Rectal smooth muscle tissue (tissue), 1 donor: ENCODE data around the gene VPS25.

ENCODE experiments used
- H3K27ac ChIP-seq: one replicate; pipeline ENCODE4 v1.7.0; 2013; ENCODE audit warnings: low read depth, low read length, inconsistent platforms
- H3K27me3 ChIP-seq: one replicate; pipeline ENCODE4 v1.7.0; 2013; ENCODE audit warnings: low read length; ENCODE audit not compliant: control insufficient read depth, insufficient read depth
- H3K36me3 ChIP-seq: one replicate; pipeline ENCODE4 v1.7.0; 2013; ENCODE audit warnings: low read length; ENCODE audit not compliant: control insufficient read depth, insufficient read depth
- H3K4me1 ChIP-seq: one replicate; pipeline ENCODE4 v1.7.0; 2013; ENCODE audit warnings: low read length; ENCODE audit not compliant: control insufficient read depth, insufficient read depth
- H3K4me3 ChIP-seq: one replicate; pipeline ENCODE4 v1.7.0; 2013; ENCODE audit warnings: low read length
- H3K9ac ChIP-seq: one replicate; pipeline ENCODE4 v1.7.0; 2013; ENCODE audit warnings: low read length

VPS25 gene

DNA sequence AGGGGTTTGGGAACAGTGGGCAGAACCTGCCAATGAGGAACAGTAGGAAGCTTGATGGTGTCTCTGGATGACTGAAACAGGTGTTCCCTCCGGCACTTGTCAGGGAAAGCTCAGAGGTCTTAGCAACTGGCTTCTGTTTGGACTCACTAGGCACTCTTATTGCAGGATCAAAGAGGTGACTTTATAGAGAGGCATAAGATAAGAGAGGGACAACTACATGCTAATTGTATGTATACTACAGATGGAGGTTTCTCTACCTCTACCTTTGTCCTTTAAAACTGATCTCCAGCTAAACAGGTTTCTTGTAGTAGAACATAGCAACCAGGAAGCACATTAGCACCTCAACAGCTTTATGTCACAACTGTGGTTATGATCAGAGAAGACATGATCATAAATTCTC, 33.0 kb downstream of the VPS25 start:
- Histone ChIP-seq H3K9ac (no peak overlapping the region), H3K27me3 (no peaks in the 10 kb centered on the region), H3K4me3 (no peak overlapping the region), H3K27ac (no peak overlapping the region), H3K36me3 (peaks cover 7% of the 10 kb centered on the region), H3K4me1 (peaks cover 7% of the 10 kb centered on the region)

DNA sequence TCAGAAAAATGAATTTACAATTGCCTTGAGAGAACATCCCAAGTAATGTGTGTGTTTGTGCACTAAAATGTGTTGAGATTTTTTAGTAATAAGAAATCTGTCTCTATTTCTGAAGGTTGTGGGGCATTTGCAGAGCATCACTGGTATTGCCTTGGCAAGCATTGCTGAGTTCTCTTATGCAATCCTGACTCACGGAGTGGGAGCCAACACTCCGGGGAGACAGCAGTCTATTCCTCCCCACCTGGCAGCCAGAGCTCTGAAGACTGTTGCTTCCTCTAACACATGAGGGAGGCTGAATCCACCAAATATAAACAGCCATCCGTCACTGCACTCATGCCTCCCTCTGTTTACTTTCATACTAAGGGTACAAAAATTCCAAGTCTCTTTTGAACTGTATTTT, 36.0 kb downstream of the VPS25 start:
- Histone ChIP-seq H3K4me3 (no peak overlapping the region), H3K9ac (no peak overlapping the region), H3K27me3 (no peaks in the 10 kb centered on the region), H3K27ac (peak overlapping the region; percentile 33), H3K4me1 (peaks cover 7% of the 10 kb centered on the region), H3K36me3 (peaks cover 15% of the 10 kb centered on the region)

DNA sequence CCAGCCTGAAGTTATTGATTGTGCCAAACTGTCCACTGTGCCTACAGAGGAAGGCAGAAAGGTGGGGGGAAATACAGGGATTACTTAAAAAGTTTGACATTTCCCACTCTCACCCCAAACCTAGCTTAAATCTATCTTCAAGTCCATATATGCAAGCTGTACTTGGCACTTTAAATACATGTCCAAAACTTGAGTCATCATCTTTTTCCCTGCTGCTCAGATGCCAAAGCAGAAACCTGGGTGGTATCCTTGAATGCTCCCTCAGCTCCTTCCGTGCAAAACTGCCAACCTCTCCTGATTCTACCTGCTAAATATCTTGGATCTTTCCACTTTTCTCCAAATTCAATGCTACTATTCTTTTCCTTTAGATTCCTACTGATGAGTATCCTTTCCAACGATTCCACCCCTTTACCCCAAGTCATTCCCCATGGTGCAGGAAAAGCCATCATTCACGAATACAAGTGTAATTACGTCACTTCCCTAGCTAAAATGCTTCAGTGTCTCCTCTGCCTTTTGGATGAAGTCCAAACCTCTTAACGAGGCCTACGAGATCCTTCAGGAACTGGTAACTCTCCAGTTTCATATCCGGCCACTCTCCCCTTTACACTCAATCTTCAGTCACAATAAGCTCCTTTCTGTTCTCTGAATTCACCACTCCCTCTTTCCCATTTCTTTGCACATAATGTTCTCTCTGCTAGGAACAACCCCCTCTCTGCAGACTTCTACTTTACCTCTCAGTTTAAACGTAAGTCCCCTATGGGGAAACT, 41.6 kb downstream of the VPS25 start:
- peaks cover 46% of the 10 kb centered on the region for H3K36me3 ChIP-seq
- H3K27me3 ChIP-seq: no peaks in the 10 kb centered on the region
- H3K27ac ChIP-seq: no peak overlapping the region
- H3K4me3 ChIP-seq: no peak overlapping the region
- H3K4me1 ChIP-seq: peaks cover 2% of the 10 kb centered on the region
- H3K9ac ChIP-seq: no peak overlapping the region

DNA sequence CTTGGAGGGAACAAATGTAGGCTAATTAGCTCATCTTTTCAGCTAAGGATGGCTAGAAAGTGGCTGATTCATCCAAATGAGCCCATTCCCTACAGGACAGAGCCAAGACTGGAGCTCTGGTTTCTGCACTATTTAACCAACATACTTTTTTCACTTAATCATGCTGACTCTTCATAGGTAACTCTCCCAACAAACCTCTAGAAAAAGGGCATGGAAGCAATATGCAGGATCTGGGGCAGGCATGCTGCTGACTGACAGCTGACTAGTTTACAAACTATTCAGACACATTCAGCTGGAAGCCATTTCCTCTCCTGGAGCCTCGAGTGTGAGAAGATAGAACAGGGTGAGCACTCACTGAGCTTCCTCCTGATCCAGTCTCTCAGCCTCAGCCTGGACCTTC, 44.6 kb downstream of the VPS25 start:
- no peaks in the 10 kb centered on the region for H3K27me3 ChIP-seq
- no peak overlapping the region for H3K9ac ChIP-seq
- peaks cover 44% of the 10 kb centered on the region for H3K36me3 ChIP-seq
- H3K27ac ChIP-seq: no peak overlapping the region
- H3K4me1 ChIP-seq: peaks cover 2% of the 10 kb centered on the region
- H3K4me3 ChIP-seq: no peak overlapping the region

DNA sequence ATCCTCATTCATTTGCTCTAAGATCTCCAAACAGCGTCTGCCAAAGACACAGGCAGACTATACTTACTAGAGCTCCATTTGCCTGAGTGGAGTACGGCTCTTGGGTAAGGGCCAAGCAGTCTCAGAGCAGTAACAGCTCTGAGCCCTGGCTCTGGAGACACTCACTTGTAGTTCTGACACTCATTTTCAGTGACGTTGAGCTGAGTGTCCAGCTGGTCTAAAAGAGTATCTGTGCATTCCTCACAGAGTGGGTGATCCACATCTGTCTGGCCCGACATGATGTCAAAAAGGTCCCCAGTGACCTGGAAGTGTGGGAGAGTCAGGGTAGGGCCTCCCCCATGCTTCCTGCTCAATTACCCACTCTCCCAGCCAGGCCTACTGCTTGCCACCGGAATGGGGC, 45.1 kb downstream of the VPS25 start:
- Histone ChIP-seq H3K36me3 (peaks cover 44% of the 10 kb centered on the region), H3K27ac (no peak overlapping the region), H3K27me3 (no peaks in the 10 kb centered on the region), H3K4me1 (peaks cover 3% of the 10 kb centered on the region), H3K4me3 (no peak overlapping the region), H3K9ac (no peak overlapping the region)

DNA sequence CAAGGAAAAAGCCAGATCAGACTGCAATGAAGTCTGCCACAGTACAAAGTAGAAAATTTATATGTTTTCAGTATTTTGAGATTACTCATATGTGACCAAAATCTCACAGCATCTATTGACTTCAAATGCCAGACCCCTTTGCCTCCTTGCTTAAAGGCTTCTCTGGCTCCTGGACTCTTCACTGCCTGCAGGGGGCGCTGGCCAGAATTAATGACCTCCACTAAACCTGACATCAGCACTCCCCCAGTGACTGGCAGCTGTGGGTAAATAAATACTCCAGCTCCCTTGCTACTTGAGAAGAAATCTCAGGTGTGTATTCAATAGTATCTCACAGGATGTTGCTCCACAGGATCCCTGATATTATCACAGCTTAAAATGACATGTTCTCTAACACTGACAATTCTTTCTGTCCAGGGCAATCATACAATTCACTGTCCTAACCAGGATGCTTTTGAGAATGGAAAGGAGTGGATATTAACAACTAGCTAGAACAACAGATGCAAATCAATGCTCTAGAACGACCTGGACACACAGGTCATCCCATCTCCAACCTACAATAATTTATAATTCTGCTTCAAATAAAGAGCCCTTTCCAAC, 46.8 kb downstream of the VPS25 start:
- peaks cover 36% of the 10 kb centered on the region for H3K36me3 ChIP-seq
- H3K4me1 ChIP-seq: peaks cover 6% of the 10 kb centered on the region
- H3K27me3 ChIP-seq: no peaks in the 10 kb centered on the region
- H3K9ac ChIP-seq: no peak overlapping the region
- no peak overlapping the region for H3K4me3 ChIP-seq
- no peak overlapping the region for H3K27ac ChIP-seq

DNA sequence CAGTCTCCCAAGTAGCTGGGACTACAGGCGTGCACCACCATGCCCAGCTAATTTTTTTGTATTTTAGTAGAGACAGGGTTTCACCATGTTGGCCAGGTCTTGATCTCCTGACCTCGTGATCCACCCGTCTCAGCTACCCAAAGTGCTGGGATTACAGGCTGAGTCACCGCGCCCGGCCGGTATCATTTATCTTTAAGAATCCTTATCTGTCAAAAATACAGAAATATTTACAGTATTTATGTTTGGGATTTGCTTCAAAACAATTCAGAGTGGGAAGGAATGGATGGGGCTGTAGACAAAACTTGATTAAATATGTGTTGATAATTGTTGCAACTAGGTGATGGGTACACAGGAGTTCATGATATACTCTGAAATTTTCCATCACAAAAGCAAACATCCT, 47.9 kb downstream of the VPS25 start:
- peaks cover 27% of the 10 kb centered on the region for H3K36me3 ChIP-seq
- H3K4me3 ChIP-seq: no peak overlapping the region
- H3K9ac ChIP-seq: no peak overlapping the region
- peaks cover 4% of the 10 kb centered on the region for H3K4me1 ChIP-seq
- no peak overlapping the region for H3K27ac ChIP-seq
- H3K27me3 ChIP-seq: no peaks in the 10 kb centered on the region

DNA sequence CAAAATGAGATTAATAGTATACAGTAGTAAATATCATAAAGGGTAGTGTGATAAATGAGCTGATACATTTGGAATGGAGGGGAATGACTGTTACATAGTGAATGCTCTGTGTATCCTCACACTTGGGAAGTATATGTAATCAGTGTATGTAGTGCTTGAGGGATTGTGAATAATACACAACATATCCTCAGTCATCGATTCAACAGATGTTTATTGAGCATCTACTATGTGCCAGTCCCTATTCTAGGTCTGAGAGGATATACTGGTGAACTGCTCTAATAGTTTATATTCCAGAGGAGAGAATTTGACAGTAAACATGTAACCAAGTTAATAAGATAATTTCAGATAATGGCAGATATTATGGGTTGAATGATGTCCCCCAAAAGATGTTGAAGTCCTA, 54.2 kb downstream of the VPS25 start:
- H3K36me3 ChIP-seq: no peaks in the 10 kb centered on the region
- H3K9ac ChIP-seq: no peak overlapping the region
- H3K27ac ChIP-seq: no peak overlapping the region

More for the DNA sequence above, 54.2 kb downstream of the VPS25 start:
- H3K27me3 ChIP-seq: no peaks in the 10 kb centered on the region
- peaks cover 5% of the 10 kb centered on the region for H3K4me1 ChIP-seq
- no peak overlapping the region for H3K4me3 ChIP-seq
